Heart left ventricle (tissue), 16 donors: Measurements from ENCODE around the gene RXFP1. TPM values are rescaled to one million over a fixed set of nuclear protein-coding genes. Genes with fewer than 3 reads are reported as not detected.

ENCODE experiments used
- ATAC-seq, 4 donors: fragments of 200-7000 bp; cut with Tn5 transposase; one replicate each; pipeline ENCODE4 v1.9.1; 2020 to 2022; ENCODE audit warnings: moderate library complexity in 4 of 4, mild to moderate bottlenecking in 3 of 4, moderate number of reproducible peaks in 1 of 4
- DNase-seq, 5 donors: peaks; one replicate each; pipeline ENCODE4 v3.0.0-alpha.2; 2020
- H3K27ac ChIP-seq, 12 donors: fragments of 200-600 bp; sonication (generic) in 4 of 12; one replicate each; pipeline versions ENCODE4 v1.5.0 to v1.8.0; 2016 to 2022; ENCODE audit warnings: mild to moderate bottlenecking in 2 of 12
- H3K27me3 ChIP-seq, 9 donors: fragments of 200-600 bp; sonication (generic) in 2 of 9; one replicate each; pipeline versions ENCODE4 v1.5.1 to v1.8.0; 2016 to 2022; ENCODE audit warnings: mild to moderate bottlenecking in 3 of 9
- H3K36me3 ChIP-seq, 9 donors: fragments of 200-600 bp; sonication (generic) in 2 of 9; one replicate each; pipeline versions ENCODE4 v1.5.0 to v1.8.0; 2018 to 2022; ENCODE audit warnings: mild to moderate bottlenecking in 2 of 9
- H3K4me1 ChIP-seq, 12 donors: fragments of 200-600 bp; sonication (generic) in 4 of 12; one replicate each; pipeline versions ENCODE4 v1.5.0 to v1.8.0; 2016 to 2022; ENCODE audit warnings: mild to moderate bottlenecking in 3 of 12
- H3K4me3 ChIP-seq, 12 donors: fragments of 200-600 bp; sonication (generic) in 4 of 12; one replicate each; pipeline versions ENCODE4 v1.5.0 to v1.8.0; 2017 to 2022; ENCODE audit warnings: mild to moderate bottlenecking in 9 of 12, moderate library complexity in 4 of 12
- H3K9me3 ChIP-seq, 12 donors: fragments of 200-600 bp; sonication (generic) in 4 of 12; one replicate each; pipeline versions ENCODE4 v1.5.0 to v1.8.0; 2016 to 2022; ENCODE audit warnings: mild to moderate bottlenecking in 1 of 12
- POLR2A ChIP-seq, 2 donors: fragments of 450-650 bp; IDR thresholded peaks; one replicate each; pipeline ENCODE4 v1.6.1; 2017; ENCODE audit warnings: antibody characterized with exemption in 2 of 2, mild to moderate bottlenecking in 2 of 2, moderate library complexity in 2 of 2
- WGBS, 4 donors: extraction: QIAGEN DNeasy Blood & Tissue Kit in 2 of 4; methylation state at CpG; one replicate each; pipeline versions ENCODE4 v1.1.5 to v1.1.7; 2013 to 2018; 5-methylcytosine and 5-hydroxymethylcytosine counted together
- intact Hi-C, 10 donors: fragments of 100-400 bp; cut with DNase I; formaldehyde crosslinking; loops; one replicate each; pipeline versions ENCODE4 v1.11.1 to v1.14.2; 2022
- polyA plus RNA-seq, 2 donors: library from polyadenylated mRNA; stranded (reverse); fragments of 200-250 nt; gene quantifications; one replicate each; pipeline ENCODE4 v1.2.3, GENCODE V29; 2013
- total RNA-seq, 9 donors: library from RNA; depleted of rRNA in 2 of 9; stranded (reverse); fragments of >200 nt in 2 of 9; fragmentation: NEBNext Ultra II Directional in 3 of 9; extraction: Animal tissue kit (Norgen Biotek cat#: 25700) in 3 of 9; gene quantifications; one replicate each; pipeline versions ENCODE4 v1.1.0 to v1.2.4, GENCODE V29; 2016 to 2023
- TF ChIP-seq, protein P1 (sequence below), 12 donors: fragments of 200-600 bp; sonication (generic) in 4 of 12; IDR thresholded peaks; one replicate each; pipeline versions ENCODE4 v1.5.0 to v1.8.0; 2018 to 2022; ENCODE audit warnings: antibody characterized with exemption in 12 of 12, mild to moderate bottlenecking in 5 of 12
- donor health status: ischemic (EF 13 %, LVEDD 7.1; RV severe dilation, severe dysfunction).
- donor health status: healthy with polysubstance abuse.
- donor health status: DM: no; HTN: yes; CAD: no.
- donor health status: DM: no; HTN: no; CAD: no.
- donor health status: ischemic (EF 25% LVEDD 6.9; RV normal size, moderate dysfunction).
- donor health status: ischemic (EF 25% LVEDD 5.7; RV mildly dilated, moderate dysfunction).
- donor health status: healthy.
- donor health status: DM: yes; HTN: yes; CAD: no.
- donor health status: ischemic (EF 35%, LVEDD 5.7; RV mildly dilated, moderate dysfunction).
- donor health status: nonischemic (EF 11% LVEDD 7.7; RV severe dilation, severe dysfunction).
- donor health status: DM: yes; HTN: yes; CAD: no.
- donor health status: PGD.
- donor health status: ischemic (EF 29% LVEDD 5.4; RV normal size, mild dysfunction).
- donor health status: nonischemic (EF 23%, LVEDD 6.1; RV moderate dilation, normal function).

The RXFP1 gene
- total and polyA plus RNA-seq, 11 donors: not detected

DNA sequence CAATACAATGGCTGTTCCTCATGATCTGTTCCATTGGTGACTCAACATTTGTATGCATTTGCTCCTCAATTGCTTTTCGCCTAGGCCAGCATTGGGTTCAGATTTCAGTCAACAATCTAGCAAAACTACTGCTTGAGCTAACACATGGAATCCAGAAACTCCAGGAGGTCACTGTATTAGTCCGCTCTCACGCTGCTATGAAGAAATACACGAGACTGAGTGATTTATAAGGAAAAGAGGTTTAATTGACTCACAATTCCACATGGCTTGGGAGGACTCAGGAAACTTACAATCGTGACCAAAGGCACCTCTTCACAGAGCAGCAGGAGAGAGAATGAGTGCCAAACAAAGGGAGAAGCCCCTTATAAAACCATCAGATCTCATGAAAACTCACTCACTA lies 67.1 kb downstream of the RXFP1 start:
- Histone ChIP-seq H3K9me3 (no peaks in the 10 kb centered on the region), H3K4me1 (no peaks in the 10 kb centered on the region), H3K4me3 (no peak overlapping the region), H3K36me3 (no peaks in the 10 kb centered on the region), H3K27ac (no peak overlapping the region), H3K27me3 (peaks cover 0 to 3% (median 0%) of the 10 kb centered on the region in 9 donors)
- TF ChIP-seq POLR2A (IDR thresholded peaks at IDR 0.05): no peak
- TF ChIP-seq, protein P1, sequence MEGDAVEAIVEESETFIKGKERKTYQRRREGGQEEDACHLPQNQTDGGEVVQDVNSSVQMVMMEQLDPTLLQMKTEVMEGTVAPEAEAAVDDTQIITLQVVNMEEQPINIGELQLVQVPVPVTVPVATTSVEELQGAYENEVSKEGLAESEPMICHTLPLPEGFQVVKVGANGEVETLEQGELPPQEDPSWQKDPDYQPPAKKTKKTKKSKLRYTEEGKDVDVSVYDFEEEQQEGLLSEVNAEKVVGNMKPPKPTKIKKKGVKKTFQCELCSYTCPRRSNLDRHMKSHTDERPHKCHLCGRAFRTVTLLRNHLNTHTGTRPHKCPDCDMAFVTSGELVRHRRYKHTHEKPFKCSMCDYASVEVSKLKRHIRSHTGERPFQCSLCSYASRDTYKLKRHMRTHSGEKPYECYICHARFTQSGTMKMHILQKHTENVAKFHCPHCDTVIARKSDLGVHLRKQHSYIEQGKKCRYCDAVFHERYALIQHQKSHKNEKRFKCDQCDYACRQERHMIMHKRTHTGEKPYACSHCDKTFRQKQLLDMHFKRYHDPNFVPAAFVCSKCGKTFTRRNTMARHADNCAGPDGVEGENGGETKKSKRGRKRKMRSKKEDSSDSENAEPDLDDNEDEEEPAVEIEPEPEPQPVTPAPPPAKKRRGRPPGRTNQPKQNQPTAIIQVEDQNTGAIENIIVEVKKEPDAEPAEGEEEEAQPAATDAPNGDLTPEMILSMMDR (IDR thresholded peaks at IDR 0.05): no peak
- no peak for ATAC-seq
- WGBS, 4 donors: 89 to 92% (median 91%) methylated on average over 5 of the region's 5 CpGs
- intact Hi-C loops: no loop called here
- no peak for DNase-seq

DNA sequence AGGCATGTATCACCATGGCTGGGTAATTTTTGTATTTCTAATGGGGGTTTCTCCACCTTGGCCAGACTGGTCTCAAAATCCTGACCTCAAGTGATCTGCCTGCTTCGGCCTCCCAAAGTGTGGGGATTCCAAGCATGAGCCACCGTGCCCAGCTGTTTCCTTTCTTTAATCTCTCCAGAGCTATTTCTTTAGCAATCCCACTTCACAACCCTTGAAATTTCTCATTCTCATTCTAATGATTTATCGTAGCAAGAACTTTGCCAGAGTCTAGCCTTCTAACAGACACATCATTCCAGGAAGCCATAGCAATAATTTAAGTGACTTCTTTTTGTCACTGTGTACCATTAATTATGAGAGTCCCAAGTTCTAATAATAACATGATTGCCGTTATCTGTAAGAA lies 68.6 kb downstream of the RXFP1 start:
- no peak overlapping the region for H3K4me3 ChIP-seq
- H3K27me3 ChIP-seq: peaks cover 0 to 3% (median 0%) of the 10 kb centered on the region in 9 donors
- no peak overlapping the region for H3K27ac ChIP-seq
- H3K4me1 ChIP-seq: no peaks in the 10 kb centered on the region
- no peaks in the 10 kb centered on the region for H3K36me3 ChIP-seq
- TF ChIP-seq POLR2A (IDR thresholded peaks at IDR 0.05): no peak
- TF ChIP-seq, protein P1 (IDR thresholded peaks at IDR 0.05): no peak
- no peak for ATAC-seq
- no peak for DNase-seq
- H3K9me3 ChIP-seq: no peaks in the 10 kb centered on the region
- intact Hi-C loops: no loop called here
- WGBS, 4 donors: 55 to 61% (median 58%) methylated on average over 4 of the region's 4 CpGs

DNA sequence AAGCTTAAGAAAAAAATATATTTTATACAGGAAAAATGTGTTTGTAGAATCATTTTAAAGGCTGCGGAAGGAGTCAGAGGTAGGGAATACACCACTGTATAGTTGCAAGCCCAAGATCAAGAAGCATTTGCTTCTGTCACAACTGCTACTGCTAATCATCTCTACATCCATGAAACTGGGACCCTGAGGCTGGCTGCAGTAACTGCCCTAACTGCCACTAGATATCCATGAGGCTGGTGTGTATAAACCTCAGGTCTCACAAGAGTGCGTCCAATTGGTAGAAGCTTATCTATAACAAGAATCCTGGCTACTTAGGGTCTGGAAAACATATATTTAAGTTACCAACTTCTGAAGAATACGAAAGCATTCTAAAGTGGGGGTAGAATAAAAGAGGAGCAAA lies 69.1 kb downstream of the RXFP1 start:
- Histone ChIP-seq H3K36me3 (no peaks in the 10 kb centered on the region), H3K4me3 (no peak overlapping the region), H3K27ac (no peak overlapping the region), H3K4me1 (no peaks in the 10 kb centered on the region), H3K9me3 (no peaks in the 10 kb centered on the region), H3K27me3 (peaks cover 0 to 3% (median 0%) of the 10 kb centered on the region in 9 donors)
- intact Hi-C loops: no loop called here
- TF ChIP-seq, protein P1 (IDR thresholded peaks at IDR 0.05): no peak
- TF ChIP-seq POLR2A (IDR thresholded peaks at IDR 0.05): no peak
- ATAC-seq: no peak
- DNase-seq: no peak
- WGBS, 4 donors: 81 to 95% (median 85%) methylated on average over 3 of the region's 3 CpGs

DNA sequence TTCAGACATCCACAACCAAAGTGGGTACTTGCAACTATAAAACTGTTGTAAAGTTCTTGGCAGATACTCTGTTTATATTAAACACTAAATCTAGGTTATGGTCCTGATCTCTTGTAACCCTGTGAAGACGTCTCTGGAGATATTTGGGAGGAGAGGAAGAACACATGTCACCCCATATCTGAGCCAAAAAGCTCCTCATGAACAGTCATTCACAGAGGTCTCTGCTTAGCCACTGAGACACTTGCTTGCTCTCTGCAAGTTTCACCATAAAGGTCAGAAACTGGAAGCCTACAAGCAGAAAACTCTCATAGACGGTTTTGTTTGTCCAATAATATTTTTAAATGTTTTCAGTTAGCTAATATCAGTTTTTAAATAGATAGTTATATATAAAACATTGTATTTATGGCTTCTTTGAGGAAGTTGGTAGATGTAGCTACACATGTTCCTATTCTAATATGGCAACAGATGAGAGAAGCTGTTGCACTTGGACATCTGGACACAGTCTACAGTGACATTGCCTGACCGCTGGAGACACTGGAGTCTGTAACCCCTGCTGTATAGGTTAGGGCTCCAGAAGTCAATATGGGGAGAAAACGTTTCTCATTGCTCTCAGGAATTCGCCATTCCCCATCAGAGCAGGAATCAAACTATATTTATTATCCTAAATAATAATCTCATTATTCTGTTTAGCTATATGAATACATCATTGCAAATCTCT lies 76.4 kb downstream of the RXFP1 start:
- H3K9me3 ChIP-seq: no peaks in the 10 kb centered on the region
- peaks cover 0 to 14% (median 0%) of the 10 kb centered on the region in 9 donors for H3K27me3 ChIP-seq
- ATAC-seq (no peak), DNase-seq (no peak)
- WGBS, 4 donors: 55 to 57% (median 56%) methylated on average over 5 of the region's 5 CpGs
- H3K27ac ChIP-seq: no peak overlapping the region
- H3K36me3 ChIP-seq: no peaks in the 10 kb centered on the region
- no peaks in the 10 kb centered on the region for H3K4me1 ChIP-seq
- TF ChIP-seq POLR2A (IDR thresholded peaks at IDR 0.05): no peak
- TF ChIP-seq, protein P1 (IDR thresholded peaks at IDR 0.05): no peak
- no peak overlapping the region for H3K4me3 ChIP-seq
- intact Hi-C loops: no loop called here
